K562 (cell line): ENCODE measurements around the gene DYDC1. TPM values are rescaled to one million over a fixed set of nuclear protein-coding genes. Genes with fewer than 3 reads are reported as not detected.

Experiments used
- CBX1 ChIP-seq: sonication (generic); IDR thresholded peaks from 2 replicates; pipeline ENCODE4 v1.6.1; 2016; ENCODE audit warnings: antibody characterized with exemption, low read depth, mild to moderate bottlenecking
- CEBPZ ChIP-seq: fragments of 150-350 bp; IDR thresholded peaks from 2 replicates; pipeline ENCODE4 v1.6.1; 2014; ENCODE audit warnings: low read depth, mild to moderate bottlenecking, low read length, borderline replicate concordance
- DEAF1 ChIP-seq: fragments of 450-650 bp; formaldehyde crosslinking; IDR thresholded peaks from 2 replicates; pipeline ENCODE4 v1.4.0; 2020; ENCODE audit warnings: mild to moderate bottlenecking, moderate library complexity
- JUNB ChIP-seq: fragments of 450-650 bp; formaldehyde crosslinking; conservative IDR thresholded peaks from 2 replicates; pipeline ENCODE4 v1.4.0; 2020; ENCODE audit warnings: mild to moderate bottlenecking
- MEF2D ChIP-seq: conservative IDR thresholded peaks from 2 replicates; pipeline ENCODE4 v1.6.1; 2016; ENCODE audit warnings: low read depth, missing genetic modification characterization, missing compliant biosample characterization
- MTA2 ChIP-seq: fragments of 450-650 bp; IDR thresholded peaks from 2 replicates; pipeline ENCODE4 v1.6.1; 2016; ENCODE audit warnings: low read depth
- RBM14 ChIP-seq: fragments of 200-400 bp; formaldehyde crosslinking; IDR thresholded peaks from 2 replicates; pipeline ENCODE4 v1.6.1; 2018; ENCODE audit warnings: low read depth, mild to moderate bottlenecking, low read length, moderate library complexity, borderline replicate concordance; ENCODE audit not compliant: insufficient read depth
- ZNF146 ChIP-seq: IDR thresholded peaks from one replicate; pipeline ENCODE4 v1.6.1; 2018; ENCODE audit warnings: missing compliant biosample characterization; ENCODE audit not compliant: unreplicated experiment
- ZNF507 ChIP-seq: conservative IDR thresholded peaks from 2 replicates; pipeline ENCODE4 v1.6.1; 2017; ENCODE audit warnings: missing genetic modification characterization, missing compliant biosample characterization
- polyA plus RNA-seq, 8 experiments: library from polyadenylated mRNA; depleted of rRNA in 4 of 8; stranded (reverse) in 5 of 8; unstranded in 3 of 8; fragments of >200 nt; fragmentation: Nextera tagmentation in 2 of 8; fragmentation: Illumina TruSeq in 1 of 8; extraction: Ambion mirVana in 2 of 8; extraction: Trizol in 1 of 8; gene quantifications; 2 replicates each; pipeline versions ENCODE4 v1.2.1 to v1.2.3, GENCODE V29; 2011 to 2014; ENCODE audit warnings: inconsistent platforms in 1 of 8, missing spikeins in 1 of 8
- total RNA-seq, 7 experiments: library from RNA; depleted of rRNA in 6 of 7; stranded (reverse); fragments of >200 nt in 6 of 7; fragmentation: Illumina TruSeq in 2 of 7; extraction: Trizol in 2 of 7; gene quantifications; 2 replicates each; pipeline versions ENCODE4 v1.2.1 to v1.2.3, GENCODE V29; 2011 to 2021; ENCODE audit warnings: low replicate concordance in 1 of 7
- TF ChIP-seq, protein P1 (sequence below): sonication (generic); formaldehyde crosslinking; IDR thresholded peaks from 2 replicates; pipeline ENCODE4 v1.8.0; 2023; ENCODE audit warnings: mild to moderate bottlenecking, missing genetic modification reagents
- TF ChIP-seq, protein P2 (sequence below): fragments of 450-650 bp; formaldehyde crosslinking; IDR thresholded peaks from 2 replicates; pipeline ENCODE4 v1.4.0; 2022; ENCODE audit warnings: missing genetic modification characterization

DYDC1 gene
- total and polyA plus RNA-seq, 9 of the 15 experiments (the other 6 are each of a cell fraction or from before 2014, with no cell fraction given): not detected

DNA sequence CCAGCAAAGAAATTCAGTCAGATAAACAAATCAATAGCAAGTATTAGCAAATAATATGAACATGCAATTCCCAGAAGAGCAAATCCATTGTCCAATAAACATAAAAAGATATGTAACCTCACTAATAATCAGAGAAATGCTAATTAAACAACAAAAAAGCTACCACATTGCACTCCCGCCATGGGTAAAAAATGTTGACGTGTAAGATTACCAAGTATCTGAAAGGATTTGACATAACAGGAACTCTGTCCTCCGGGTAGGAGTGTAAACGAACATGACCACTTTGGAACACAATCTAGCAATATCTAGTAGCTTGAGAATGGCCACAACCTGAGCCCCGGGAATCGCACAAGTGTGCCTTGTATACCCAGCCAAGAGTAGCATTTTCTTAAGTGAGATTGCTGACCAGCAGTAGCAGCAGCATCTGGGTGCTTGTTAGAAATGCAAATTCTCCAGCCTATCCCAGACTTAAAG is 31.6 kb downstream of the DYDC1 start (continued):
- no peak for TF ChIP-seq ZNF146 (CRISPR knock-in tag)
- TF ChIP-seq MEF2D (tag): no peak
- no peak for TF ChIP-seq ZNF507 (tag)
- TF ChIP-seq RBM14: no peak
- no peak for TF ChIP-seq CBX1
- no peak for TF ChIP-seq CEBPZ
- TF ChIP-seq, protein P1, sequence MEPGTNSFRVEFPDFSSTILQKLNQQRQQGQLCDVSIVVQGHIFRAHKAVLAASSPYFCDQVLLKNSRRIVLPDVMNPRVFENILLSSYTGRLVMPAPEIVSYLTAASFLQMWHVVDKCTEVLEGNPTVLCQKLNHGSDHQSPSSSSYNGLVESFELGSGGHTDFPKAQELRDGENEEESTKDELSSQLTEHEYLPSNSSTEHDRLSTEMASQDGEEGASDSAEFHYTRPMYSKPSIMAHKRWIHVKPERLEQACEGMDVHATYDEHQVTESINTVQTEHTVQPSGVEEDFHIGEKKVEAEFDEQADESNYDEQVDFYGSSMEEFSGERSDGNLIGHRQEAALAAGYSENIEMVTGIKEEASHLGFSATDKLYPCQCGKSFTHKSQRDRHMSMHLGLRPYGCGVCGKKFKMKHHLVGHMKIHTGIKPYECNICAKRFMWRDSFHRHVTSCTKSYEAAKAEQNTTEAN (CRISPR knock-in tag): no peak
- no peak for TF ChIP-seq MTA2
- TF ChIP-seq, protein P2, sequence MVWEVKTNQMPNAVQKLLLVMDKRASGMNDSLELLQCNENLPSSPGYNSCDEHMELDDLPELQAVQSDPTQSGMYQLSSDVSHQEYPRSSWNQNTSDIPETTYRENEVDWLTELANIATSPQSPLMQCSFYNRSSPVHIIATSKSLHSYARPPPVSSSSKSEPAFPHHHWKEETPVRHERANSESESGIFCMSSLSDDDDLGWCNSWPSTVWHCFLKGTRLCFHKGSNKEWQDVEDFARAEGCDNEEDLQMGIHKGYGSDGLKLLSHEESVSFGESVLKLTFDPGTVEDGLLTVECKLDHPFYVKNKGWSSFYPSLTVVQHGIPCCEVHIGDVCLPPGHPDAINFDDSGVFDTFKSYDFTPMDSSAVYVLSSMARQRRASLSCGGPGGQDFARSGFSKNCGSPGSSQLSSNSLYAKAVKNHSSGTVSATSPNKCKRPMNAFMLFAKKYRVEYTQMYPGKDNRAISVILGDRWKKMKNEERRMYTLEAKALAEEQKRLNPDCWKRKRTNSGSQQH (CRISPR knock-in tag): no peak
- TF ChIP-seq JUNB (CRISPR knock-in tag): no peak
- no peak for TF ChIP-seq DEAF1 (CRISPR knock-in tag)
- TF ChIP-seq, all 486 proteins: peak for 0
